Dendritic cell treated with granulocyte-macrophage colony-stimulating factor and Interleukin-4, amounts not matched to agents 40 ng/mL and 50 ng/mL, for 4 days (primary cell): ENCODE results near the gene ZNF503.

Experiments
- H3K27ac Mint-ChIP-seq: one replicate; pipeline ENCODE4 v1.8.0; 2022; ENCODE audit warnings: mild to moderate bottlenecking, mixed read lengths
- H3K27me3 Mint-ChIP-seq: one replicate; pipeline ENCODE4 v1.8.0; 2022; ENCODE audit warnings: mild to moderate bottlenecking, mixed read lengths
- H3K36me3 Mint-ChIP-seq: one replicate; pipeline ENCODE4 v1.8.0; 2022; ENCODE audit warnings: low read depth, mixed read lengths
- H3K4me1 Mint-ChIP-seq: one replicate; pipeline ENCODE4 v1.8.0; 2022; ENCODE audit warnings: low read depth, mixed read lengths
- H3K4me3 Mint-ChIP-seq: one replicate; pipeline ENCODE4 v1.8.0; 2022; ENCODE audit warnings: mild to moderate bottlenecking, moderate library complexity, mixed read lengths
- H3K9me3 Mint-ChIP-seq: one replicate; pipeline ENCODE4 v1.8.0; 2022; ENCODE audit warnings: mixed read lengths
- intact Hi-C: fragments of 100-400 bp; cut with micrococcal nuclease; formaldehyde crosslinking; loops from one replicate; pipeline ENCODE4 v1.15.0; 2022

Gene ZNF503

GRCh38 chr10:75356484-75356883 lies 45.1 kb downstream of the ZNF503 start:
- peaks cover 29% of the 10 kb centered on the region for H3K4me1 Mint-ChIP-seq
- H3K27ac Mint-ChIP-seq = no peak overlapping the region
- H3K9me3 Mint-ChIP-seq = peaks cover 11% of the 10 kb centered on the region
- peaks cover 3% of the 10 kb centered on the region for H3K27me3 Mint-ChIP-seq
- no peaks in the 10 kb centered on the region for H3K36me3 Mint-ChIP-seq
- H3K4me3 Mint-ChIP-seq = no peak overlapping the region
- intact Hi-C loops = no loop called here

GRCh38 chr10:75355706-75356105 lies 45.9 kb downstream of the ZNF503 start:
- Mint-ChIP-seq H3K4me1 (peaks cover 25% of the 10 kb centered on the region), H3K9me3 (peaks cover 11% of the 10 kb centered on the region), H3K4me3 (no peak overlapping the region), H3K36me3 (no peaks in the 10 kb centered on the region), H3K27me3 (peaks cover 3% of the 10 kb centered on the region), H3K27ac (no peak overlapping the region)
- intact Hi-C loops = no loop called here

- H3K27me3 Mint-ChIP-seq = no peaks in the 10 kb centered on the region
Measured at GRCh38 chr10:75353183-75353582, 48.4 kb downstream of the ZNF503 start.

DNA sequence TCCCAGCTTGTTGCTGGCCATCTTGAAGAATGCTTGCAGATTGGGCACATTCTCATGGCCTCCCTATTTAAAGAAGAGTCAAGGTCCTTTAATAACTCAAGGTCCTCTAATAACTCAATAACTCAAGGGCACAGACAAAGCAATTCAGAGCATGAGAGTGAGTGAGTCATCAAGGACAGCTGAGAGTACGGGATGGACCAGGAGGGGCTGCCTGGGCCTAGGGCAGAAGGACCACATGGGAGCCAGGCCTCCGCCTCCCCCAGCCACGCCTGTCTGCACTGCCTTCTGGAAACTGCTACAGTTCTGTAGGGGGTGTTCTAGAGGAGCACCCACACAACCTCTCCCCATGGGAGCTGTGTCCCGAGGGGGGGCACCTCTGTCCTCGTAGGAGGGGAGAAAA lies 48.9 kb downstream of the ZNF503 start:
- H3K4me1 Mint-ChIP-seq = no peaks in the 10 kb centered on the region
- H3K27ac Mint-ChIP-seq = no peak overlapping the region
- peaks cover 11% of the 10 kb centered on the region for H3K9me3 Mint-ChIP-seq
- no peak overlapping the region for H3K4me3 Mint-ChIP-seq
- H3K27me3 Mint-ChIP-seq = no peaks in the 10 kb centered on the region
- H3K36me3 Mint-ChIP-seq = no peaks in the 10 kb centered on the region
- intact Hi-C loops = no loop called here

More at GRCh38 chr10:75353183-75353582, 48.4 kb downstream of the ZNF503 start:
- intact Hi-C loops = no loop called here
- Mint-ChIP-seq H3K4me3 (no peak overlapping the region), H3K27ac (no peak overlapping the region), H3K36me3 (no peaks in the 10 kb centered on the region), H3K4me1 (peaks cover under 1% of the 10 kb centered on the region), H3K9me3 (peaks cover 11% of the 10 kb centered on the region)

GRCh38 chr10:75351637-75352036 lies 49.9 kb downstream of the ZNF503 start:
- Mint-ChIP-seq H3K27ac (no peak overlapping the region), H3K4me3 (no peak overlapping the region), H3K9me3 (peaks cover 11% of the 10 kb centered on the region), H3K4me1 (no peaks in the 10 kb centered on the region), H3K27me3 (peaks cover 4% of the 10 kb centered on the region), H3K36me3 (no peaks in the 10 kb centered on the region)
- intact Hi-C loops = no loop called here

DNA sequence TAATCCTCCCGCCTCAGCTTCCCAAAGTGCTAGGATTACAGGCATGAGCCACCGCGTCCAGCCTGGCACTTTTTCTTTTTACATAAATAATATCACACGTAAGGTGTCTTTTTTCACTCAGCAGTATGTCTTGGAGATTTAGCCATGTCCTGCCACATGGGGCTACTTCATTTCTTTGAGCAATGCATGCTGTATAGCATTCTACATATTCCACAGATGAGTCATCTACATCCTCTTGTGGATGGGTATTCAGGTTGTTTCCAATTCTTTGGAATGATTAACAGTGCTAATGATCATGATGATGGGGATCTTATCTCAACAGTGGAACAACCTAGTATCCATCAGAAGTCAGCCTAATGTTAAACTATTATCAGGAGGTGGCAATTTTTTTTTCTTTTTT lies 50.8 kb downstream of the ZNF503 start:
- H3K27me3 Mint-ChIP-seq = peaks cover 7% of the 10 kb centered on the region
- no peak overlapping the region for H3K4me3 Mint-ChIP-seq
- intact Hi-C loops = no loop called here
- H3K9me3 Mint-ChIP-seq = peaks cover 9% of the 10 kb centered on the region
- H3K27ac Mint-ChIP-seq = no peak overlapping the region
- no peaks in the 10 kb centered on the region for H3K4me1 Mint-ChIP-seq
- H3K36me3 Mint-ChIP-seq = no peaks in the 10 kb centered on the region
